Central memory CD8-positive, alpha-beta T cell (primary cell): ENCODE measurements around the gene INSR.

Experiments
- ATAC-seq: fragments of 150-1000 bp; cut with Tn5 transposase; replicated peaks from 2 replicates; pipeline ENCODE4 v1.10.0; 2022; ENCODE audit warnings: mild to moderate bottlenecking, moderate FRiP score, moderate number of reproducible peaks; ENCODE audit not compliant: poor library complexity, severe bottlenecking; ENCODE audit errors: extremely low read depth
- DNase-seq, 2 donors: peaks; one replicate each; pipeline ENCODE4 v3.0.0; 2021; ENCODE audit warnings: low spot score in 2 of 2
- H3K27ac Mint-ChIP-seq: one replicate; pipeline ENCODE4 v1.8.0; 2022; ENCODE audit warnings: low read depth, mild to moderate bottlenecking, moderate library complexity, mixed read lengths
- H3K27me3 Mint-ChIP-seq: one replicate; pipeline ENCODE4 v1.8.0; 2022; ENCODE audit warnings: mixed read lengths
- H3K36me3 Mint-ChIP-seq: one replicate; pipeline ENCODE4 v1.8.0; 2022; ENCODE audit warnings: mild to moderate bottlenecking, moderate library complexity, mixed read lengths; ENCODE audit not compliant: insufficient read depth
- H3K4me1 Mint-ChIP-seq: one replicate; pipeline ENCODE4 v1.8.0; 2022; ENCODE audit warnings: mixed read lengths
- H3K4me3 Mint-ChIP-seq: one replicate; pipeline ENCODE4 v1.8.0; 2022; ENCODE audit warnings: mild to moderate bottlenecking, moderate library complexity, mixed read lengths
- H3K9me3 Mint-ChIP-seq: one replicate; pipeline ENCODE4 v1.8.0; 2022; ENCODE audit warnings: mixed read lengths

Gene INSR

GRCh38 chr19:7099597-7099921 lies 194.7 kb downstream of the INSR start:
- Mint-ChIP-seq H3K27me3 (no peaks in the 10 kb centered on the region), H3K4me1 (peaks cover 13% of the 10 kb centered on the region), H3K27ac (peak overlapping the region; percentile 97), H3K4me3 (peak overlapping the region; percentile 87), H3K36me3 (peaks cover 7% of the 10 kb centered on the region), H3K9me3 (peaks cover 12% of the 10 kb centered on the region)
- no peak for ATAC-seq
- no peak for DNase-seq

DNA sequence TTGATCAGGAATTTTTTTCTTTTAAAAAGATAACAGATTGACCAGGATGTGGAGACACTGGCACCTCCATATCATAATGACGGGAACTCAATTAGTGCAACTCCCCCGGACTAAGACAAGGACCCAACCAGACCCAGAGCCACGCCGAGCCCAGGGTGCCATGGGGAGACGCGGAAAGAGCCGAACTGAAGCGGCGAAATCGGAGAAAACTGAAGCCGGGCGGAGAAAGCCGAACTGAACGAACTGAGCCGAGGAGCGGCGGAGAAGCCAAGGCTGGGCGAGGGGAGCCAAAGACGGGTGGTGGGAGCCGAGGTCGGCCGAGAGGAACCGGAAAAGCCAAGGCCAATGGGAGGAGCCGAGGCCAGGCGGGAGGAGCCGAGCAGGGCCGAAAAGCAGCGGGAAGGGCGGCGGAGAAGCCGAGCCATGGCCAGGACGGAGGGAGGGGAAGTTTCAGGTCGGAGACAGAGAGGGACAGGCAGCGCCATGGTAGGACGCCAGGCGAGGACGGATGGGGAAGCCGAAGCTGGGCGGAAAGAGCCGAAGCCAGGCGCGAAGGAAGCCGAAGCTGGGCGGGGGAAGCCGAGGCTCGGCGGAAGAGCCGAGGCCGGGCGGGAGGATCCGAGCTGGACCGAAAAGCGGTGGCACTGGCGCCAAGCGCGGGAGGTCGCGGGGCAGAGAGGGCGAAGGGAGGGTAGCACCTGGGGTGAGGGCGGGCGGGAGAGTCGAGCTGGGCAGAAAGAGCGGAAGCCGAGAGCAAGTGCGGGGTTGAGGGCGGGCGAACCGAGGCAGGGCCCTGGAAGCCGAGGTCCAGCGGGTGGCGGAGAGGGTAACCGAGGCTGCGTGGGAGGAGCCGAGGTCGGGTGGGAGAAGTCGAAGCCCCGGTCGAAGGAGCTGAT lies 195.3 kb downstream of the INSR start:
- no peaks in the 10 kb centered on the region for H3K27me3 Mint-ChIP-seq
- ATAC-seq (peak; percentile 88), DNase-seq (peak; percentile 80 to 84)
- peaks cover 7% of the 10 kb centered on the region for H3K36me3 Mint-ChIP-seq
- peak overlapping the region; percentile 87 for H3K4me3 Mint-ChIP-seq
- peaks cover 12% of the 10 kb centered on the region for H3K9me3 Mint-ChIP-seq
- H3K27ac Mint-ChIP-seq: peak overlapping the region; percentile 97
- H3K4me1 Mint-ChIP-seq: peaks cover 13% of the 10 kb centered on the region

- Mint-ChIP-seq H3K27ac (peak overlapping the region; percentile 97), H3K9me3 (peaks cover 12% of the 10 kb centered on the region), H3K4me1 (peaks cover 13% of the 10 kb centered on the region), H3K36me3 (peaks cover 7% of the 10 kb centered on the region), H3K27me3 (no peaks in the 10 kb centered on the region), H3K4me3 (peak overlapping the region; percentile 87)
- ATAC-seq (no peak), DNase-seq (no peak)
Measured at GRCh38 chr19:7098096-7098495, 196.1 kb downstream of the INSR start.

- Mint-ChIP-seq H3K36me3 (peaks cover 7% of the 10 kb centered on the region), H3K27me3 (no peaks in the 10 kb centered on the region), H3K4me1 (peaks cover 5% of the 10 kb centered on the region), H3K4me3 (no peak overlapping the region), H3K9me3 (peaks cover 17% of the 10 kb centered on the region), H3K27ac (no peak overlapping the region)
- no peak for ATAC-seq
- DNase-seq: no peak
Measured at GRCh38 chr19:7088999-7089398, 205.2 kb downstream of the INSR start.

DNA sequence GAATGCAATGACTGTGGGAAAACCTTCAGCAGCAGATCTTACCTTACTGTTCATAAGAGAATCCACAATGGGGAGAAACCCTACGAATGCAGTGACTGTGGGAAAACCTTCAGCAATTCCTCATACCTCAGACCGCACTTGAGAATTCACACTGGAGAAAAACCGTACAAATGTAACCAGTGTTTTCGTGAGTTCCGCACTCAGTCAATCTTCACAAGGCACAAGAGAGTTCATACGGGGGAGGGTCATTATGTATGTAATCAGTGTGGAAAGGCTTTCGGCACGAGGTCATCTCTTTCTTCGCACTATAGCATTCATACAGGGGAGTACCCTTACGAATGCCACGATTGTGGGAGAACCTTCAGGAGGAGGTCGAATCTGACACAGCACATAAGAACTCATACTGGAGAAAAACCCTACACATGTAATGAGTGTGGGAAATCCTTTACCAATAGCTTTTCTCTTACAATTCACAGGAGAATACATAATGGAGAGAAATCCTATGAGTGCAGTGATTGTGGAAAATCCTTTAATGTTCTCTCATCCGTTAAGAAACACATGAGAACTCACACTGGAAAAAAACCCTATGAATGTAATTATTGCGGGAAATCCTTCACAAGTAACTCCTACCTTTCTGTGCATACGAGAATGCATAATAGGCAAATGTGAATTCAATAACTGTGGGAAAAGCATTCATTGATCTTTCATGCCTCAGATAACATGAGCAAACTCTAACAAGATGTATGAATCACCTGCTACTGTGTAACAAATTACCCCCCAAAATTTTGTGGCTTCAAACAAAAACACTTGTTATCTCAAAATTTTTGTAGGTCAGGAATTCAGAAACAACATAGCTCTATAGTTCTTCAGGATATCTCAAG lies 210.9 kb downstream of the INSR start:
- peaks cover 22% of the 10 kb centered on the region for H3K9me3 Mint-ChIP-seq
- no peaks in the 10 kb centered on the region for H3K4me1 Mint-ChIP-seq
- H3K4me3 Mint-ChIP-seq: no peak overlapping the region
- no peaks in the 10 kb centered on the region for H3K27me3 Mint-ChIP-seq
- no peak overlapping the region for H3K27ac Mint-ChIP-seq
- H3K36me3 Mint-ChIP-seq: peaks cover 64% of the 10 kb centered on the region
- ATAC-seq: no peak
- DNase-seq: no peak

DNA sequence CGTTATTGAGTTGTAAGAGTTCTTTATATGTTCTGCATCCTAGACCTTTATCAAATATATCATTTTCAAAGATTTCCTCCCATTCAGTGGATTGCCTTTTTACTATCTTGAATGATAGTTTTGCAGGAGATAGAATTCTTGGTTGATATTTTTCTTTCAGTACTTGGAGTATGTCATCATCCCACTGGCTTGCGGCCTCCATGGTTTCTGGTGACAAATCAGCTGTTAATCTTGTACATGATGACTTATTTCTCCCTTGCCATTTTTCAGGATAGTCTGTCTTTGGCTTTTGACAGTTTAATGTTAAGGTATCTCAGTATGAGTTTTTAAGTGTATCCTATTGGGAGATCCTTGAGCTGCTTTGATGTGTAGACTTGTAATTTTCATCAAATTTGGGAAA lies 216.2 kb downstream of the INSR start:
- Mint-ChIP-seq H3K4me3 (no peak overlapping the region), H3K27me3 (no peaks in the 10 kb centered on the region), H3K9me3 (peaks cover 13% of the 10 kb centered on the region), H3K36me3 (peaks cover 96% of the 10 kb centered on the region), H3K4me1 (peaks cover 6% of the 10 kb centered on the region), H3K27ac (no peak overlapping the region)
- DNase-seq: no peak
- ATAC-seq: no peak

GRCh38 chr19:7076151-7076550 lies 218.1 kb downstream of the INSR start:
- Mint-ChIP-seq H3K4me1 (peaks cover 13% of the 10 kb centered on the region), H3K9me3 (peaks cover 7% of the 10 kb centered on the region), H3K4me3 (no peak overlapping the region), H3K27me3 (no peaks in the 10 kb centered on the region), H3K27ac (no peak overlapping the region), H3K36me3 (peaks cover 94% of the 10 kb centered on the region)
- DNase-seq (no peak), ATAC-seq (no peak)

- Mint-ChIP-seq H3K4me3 (no peak overlapping the region), H3K27me3 (no peaks in the 10 kb centered on the region), H3K4me1 (peaks cover 13% of the 10 kb centered on the region), H3K27ac (no peak overlapping the region), H3K36me3 (peaks cover 84% of the 10 kb centered on the region), H3K9me3 (peaks cover 7% of the 10 kb centered on the region)
- DNase-seq (no peak), ATAC-seq (no peak)
Measured at GRCh38 chr19:7074705-7075282, 219.4 kb downstream of the INSR start.

DNA sequence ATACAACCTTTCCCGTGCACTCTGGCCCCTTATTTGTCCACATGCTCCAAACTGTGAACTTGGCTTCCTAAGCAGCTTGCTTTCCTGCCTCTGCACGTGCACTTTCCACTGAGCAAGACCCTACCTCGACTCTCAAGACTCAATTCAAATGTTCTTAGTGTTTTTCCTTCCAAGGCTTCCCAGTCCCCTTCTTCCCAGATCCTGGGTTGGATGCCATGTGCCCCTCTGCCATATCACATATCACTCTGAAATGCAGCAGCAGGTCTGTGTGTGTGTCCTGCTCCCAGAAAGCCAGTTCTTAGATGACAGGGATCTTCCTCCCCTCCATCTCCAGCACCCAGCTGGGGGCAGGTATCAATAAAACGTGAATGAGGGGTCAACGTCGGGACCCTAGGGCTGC lies 221.7 kb downstream of the INSR start:
- no peaks in the 10 kb centered on the region for H3K9me3 Mint-ChIP-seq
- H3K4me1 Mint-ChIP-seq: peaks cover 24% of the 10 kb centered on the region
- no peaks in the 10 kb centered on the region for H3K27me3 Mint-ChIP-seq
- H3K27ac Mint-ChIP-seq: no peak overlapping the region
- DNase-seq (no peak), ATAC-seq (no peak)
- peak overlapping the region; percentile 38 for H3K4me3 Mint-ChIP-seq
- H3K36me3 Mint-ChIP-seq: peaks cover 68% of the 10 kb centered on the region

- Mint-ChIP-seq H3K36me3 (peaks cover 45% of the 10 kb centered on the region), H3K27me3 (no peaks in the 10 kb centered on the region), H3K9me3 (no peaks in the 10 kb centered on the region), H3K27ac (peak overlapping the region; percentile 91), H3K4me3 (peak overlapping the region; percentile 90), H3K4me1 (peaks cover 24% of the 10 kb centered on the region)
- ATAC-seq (peak; percentile 22), DNase-seq (no peak)
Measured at GRCh38 chr19:7069904-7070226, 224.3 kb downstream of the INSR start.

GRCh38 chr19:7069042-7069903 lies 224.9 kb downstream of the INSR start, which contains the start of gene ZNF557:
Gene ZNF557 (plus strand): TSS chr19:7069703. CDS start chr19:7075075, 5,372 bp downstream.
- Mint-ChIP-seq H3K4me1 (peaks cover 20% of the 10 kb centered on the region), H3K27me3 (no peaks in the 10 kb centered on the region), H3K27ac (peak within 1 kb of the TSS; percentile 91), H3K36me3 (peaks cover 39% of the 10 kb centered on the region), H3K4me3 (peak within 1 kb of the TSS; percentile 90), H3K9me3 (no peaks in the 10 kb centered on the region)
- DNase-seq: peak; percentile 98 to 99
- peak; percentile 95 for ATAC-seq

DNA sequence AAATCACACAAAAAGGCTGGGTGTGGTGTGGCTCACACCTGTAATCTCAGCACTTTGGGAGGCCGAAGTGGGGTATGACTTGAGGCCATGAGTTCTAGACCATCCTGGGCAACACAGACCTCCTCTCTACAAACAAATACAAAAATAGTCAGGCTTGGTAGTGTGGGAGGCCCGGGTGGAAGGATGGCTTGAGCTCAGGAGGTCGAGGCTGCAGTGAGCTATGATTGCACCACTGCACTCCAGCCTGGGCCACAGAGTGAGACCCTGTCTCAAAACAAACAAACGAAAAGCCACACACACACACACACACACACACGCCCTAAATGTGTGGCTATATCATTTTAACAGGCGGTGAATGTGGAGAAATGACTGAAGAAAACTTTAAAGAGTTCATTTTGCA lies 225.6 kb downstream of the INSR start:
- Mint-ChIP-seq H3K4me1 (peaks cover 18% of the 10 kb centered on the region), H3K4me3 (peak overlapping the region; percentile 90), H3K36me3 (peaks cover 32% of the 10 kb centered on the region), H3K27ac (peak overlapping the region; percentile 91), H3K9me3 (no peaks in the 10 kb centered on the region), H3K27me3 (no peaks in the 10 kb centered on the region)
- ATAC-seq (no peak), DNase-seq (no peak)
